Mesenteric fat pad (tissue), 1 donor: Measurements from ENCODE around the gene VN1R5. TPM values are rescaled to one million over a fixed set of nuclear protein-coding genes. Genes with fewer than 3 reads are reported as not detected.
"Not testable (repeated sequence)": the region's sequence is repeated elsewhere in the genome, so short reads cannot be mapped to it uniquely, and the experiment has no call there.

Experiments
- DNase-seq: peaks from one replicate; pipeline ENCODE4 v3.0.0-alpha.2; 2020; ENCODE audit warnings: low spot score
- long read RNA-seq: library from polyadenylated mRNA; unstranded; transcript quantifications from one replicate; pipeline ENCODE4 v2.0.0, GENCODE V29; 2020
- total RNA-seq: library from RNA; stranded (reverse); fragmentation: NEBNext Ultra II Directional; extraction: Animal tissue kit (Norgen Biotek cat#: 25700); gene quantifications from one replicate; pipeline ENCODE4 v1.2.1, GENCODE V29; 2021
- donor health status: DM: yes; HTN: yes; CAD: no.

Gene VN1R5
- total RNA-seq, result not detected
- long read RNA-seq, result 0 reads

GRCh38 chr1:247255772-247256171 is at the start of gene VN1R5:
Gene VN1R5, plus strand, starts transcription at chr1:247256072.
- not testable (repeated sequence) for DNase-seq

GRCh38 chr1:247209396-247209795 is 46.5 kb upstream of the VN1R5 start:
- no peak for DNase-seq

- DNase-seq, result no peak
These were observed 45.9 kb upstream of the VN1R5 start for GRCh38 chr1:247210062-247210375.

- DNase-seq, result peak; percentile 99
These were observed 45.3 kb upstream of the VN1R5 start for GRCh38 chr1:247210376-247211117.

GRCh38 chr1:247211339-247211738 is 44.5 kb upstream of the VN1R5 start:
- no peak for DNase-seq

GRCh38 chr1:247212012-247212411 is 43.9 kb upstream of the VN1R5 start:
- DNase-seq, result no peak

- DNase-seq, result no peak
These were observed 43.0 kb upstream of the VN1R5 start for GRCh38 chr1:247212627-247213617.

- no peak for DNase-seq
These were observed 39.6 kb upstream of the VN1R5 start for GRCh38 chr1:247216261-247216660.

GRCh38 chr1:247218121-247218651 is 37.7 kb upstream of the VN1R5 start:
- DNase-seq, result no peak

- DNase-seq, result not testable (repeated sequence)
These were observed 35.6 kb upstream of the VN1R5 start for GRCh38 chr1:247220280-247220679.

GRCh38 chr1:247222840-247223239 is 33.0 kb upstream of the VN1R5 start:
- no peak for DNase-seq

GRCh38 chr1:247224822-247225221 is 31.1 kb upstream of the VN1R5 start:
- DNase-seq, result no peak

GRCh38 chr1:247228133-247228532 is 27.7 kb upstream of the VN1R5 start:
- DNase-seq, result no peak

- DNase-seq, result no peak
These were observed 14.2 kb upstream of the VN1R5 start for GRCh38 chr1:247241691-247242090.

- no peak for DNase-seq
These were observed 12.2 kb upstream of the VN1R5 start for GRCh38 chr1:247243524-247244137.

GRCh38 chr1:247246325-247247115 is 9.4 kb upstream of the VN1R5 start:
- DNase-seq, result no peak

- no peak for DNase-seq
These were observed 8.3 kb upstream of the VN1R5 start for GRCh38 chr1:247247568-247247967.

GRCh38 chr1:247266053-247266452 is 10.2 kb downstream of the VN1R5 start:
- DNase-seq, result no peak

- no peak for DNase-seq
These were observed 12.6 kb downstream of the VN1R5 start for GRCh38 chr1:247268390-247269045.

- DNase-seq, result no peak
These were observed 13.3 kb downstream of the VN1R5 start for GRCh38 chr1:247269133-247269532.
